Measurements from ENCODE around the gene RNASE8. TPM values are rescaled to one million over a fixed set of nuclear protein-coding genes. Genes with fewer than 3 reads are reported as not detected.

The RNASE8 gene
- total and polyA plus RNA-seq, 10 of the 15 experiments (the other 5 are each of a cell fraction or from before 2014, with no cell fraction given) = not detected

GRCh38 chr14:21103710-21104447, 46.3 kb downstream of the RNASE8 start (continued):
- TF ChIP-seq, protein P1, sequence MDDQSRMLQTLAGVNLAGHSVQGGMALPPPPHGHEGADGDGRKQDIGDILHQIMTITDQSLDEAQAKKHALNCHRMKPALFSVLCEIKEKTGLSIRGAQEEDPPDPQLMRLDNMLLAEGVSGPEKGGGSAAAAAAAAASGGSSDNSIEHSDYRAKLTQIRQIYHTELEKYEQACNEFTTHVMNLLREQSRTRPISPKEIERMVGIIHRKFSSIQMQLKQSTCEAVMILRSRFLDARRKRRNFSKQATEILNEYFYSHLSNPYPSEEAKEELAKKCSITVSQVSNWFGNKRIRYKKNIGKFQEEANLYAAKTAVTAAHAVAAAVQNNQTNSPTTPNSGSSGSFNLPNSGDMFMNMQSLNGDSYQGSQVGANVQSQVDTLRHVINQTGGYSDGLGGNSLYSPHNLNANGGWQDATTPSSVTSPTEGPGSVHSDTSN (IDR thresholded peaks at IDR 0.05; ENCODE audit: insufficient replicate concordance, low read depth, low read length) = peak; percentile 86
- TF ChIP-seq RAD21 (IDR thresholded peaks at IDR 0.05; ENCODE audit: insufficient read depth, low read depth, low read length) (0 out of 2 replicates have a peak, but pooled peaks have one; percentile 21), KAT2A (conservative IDR thresholded peaks at IDR 0.05; ENCODE audit: control insufficient read depth, low read depth, low read length) (no peak), IKZF1 (conservative IDR thresholded peaks at IDR 0.05) (peak; percentile 90), ATF2 (IDR thresholded peaks at IDR 0.05; ENCODE audit: low read length) (no peak; the same call in 1 of the 2 replicates), RFX5 (IDR thresholded peaks at IDR 0.05; ENCODE audit: low read depth, low read length) (0 out of 2 replicates have a peak, but pooled peaks have one; percentile 31), KLF5 (IDR thresholded peaks at IDR 0.05; ENCODE audit: partially characterized antibody) (peak; percentile 100), TCF12 (IDR thresholded peaks at IDR 0.05; ENCODE audit: low read depth, low read length) (0 out of 2 replicates have a peak, but pooled peaks have one; percentile 5), E4F1 (IDR thresholded peaks at IDR 0.05; ENCODE audit: borderline replicate concordance, partially characterized antibody) (peak; percentile 96), REST (IDR thresholded peaks at IDR 0.05; ENCODE audit: low read depth, low read length) (no peak), BACH1 (IDR thresholded peaks at IDR 0.05; ENCODE audit: borderline replicate concordance) (peak; percentile 77), TAF1 (IDR thresholded peaks at IDR 0.05; ENCODE audit: borderline replicate concordance, low read depth, low read length) (peak; percentile 80; the same call in 1 of the 2 replicates), POLR2AphosphoS5 (IDR thresholded peaks at IDR 0.05; ENCODE audit: low read length) (peak; percentile 94), NKRF (conservative IDR thresholded peaks at IDR 0.05) (peak; percentile 72), SP1 (IDR thresholded peaks at IDR 0.05; ENCODE audit: low read depth, low read length) (peak; percentile 45), EP300 (IDR thresholded peaks at IDR 0.05; ENCODE audit: borderline replicate concordance in 1 of 2, control insufficient read depth in 1 of 2, low read depth in 2 of 2, low read length in 2 of 2) (peak in 1 of 2 experiments; percentile 35; a peak in 1 of 4 replicates), SMAD1 (IDR thresholded peaks at IDR 0.05; ENCODE audit: low read depth, partially characterized antibody) (peak; percentile 12)

All from GM12878 (cell line).